Thoracic aorta (tissue), 2 donors: ENCODE results near the gene CD300LD. TPM values are rescaled to one million over a fixed set of nuclear protein-coding genes. Genes with fewer than 3 reads are reported as not detected.
"Not testable (repeated sequence)": the region's sequence is repeated elsewhere in the genome, so short reads cannot be mapped to it uniquely, and the experiment has no call there.

Source experiments
- ATAC-seq: fragments of 150-250 bp; one replicate; pipeline ENCODE4 v1.8.0; 2017; ENCODE audit warnings: low read depth; ENCODE audit not compliant: insufficient number of reproducible peaks, low FRiP score
- DNase-seq: peaks from one replicate; pipeline ENCODE4 v3.0.0-alpha.2; 2020; ENCODE audit warnings: low spot score
- H3K27ac ChIP-seq, 2 donors: fragments of 200-600 bp; sonication (generic); 1 replicate in 1 of 2; 2 replicates in 1 of 2; pipeline ENCODE4 v1.5.1; 2016; ENCODE audit warnings: mild to moderate bottlenecking in 2 of 2, moderate library complexity in 2 of 2
- H3K27me3 ChIP-seq: fragments of 200-600 bp; sonication (generic); replicated peaks from 2 replicates; pipeline ENCODE4 v1.6.0; 2016; ENCODE audit warnings: mild to moderate bottlenecking; ENCODE audit not compliant: insufficient read depth
- H3K36me3 ChIP-seq: fragments of 200-600 bp; sonication (generic); one replicate; pipeline ENCODE4 v1.5.1; 2016
- H3K4me1 ChIP-seq, 2 donors: fragments of 200-600 bp; sonication (generic); 1 replicate in 1 of 2; 2 replicates in 1 of 2; pipeline versions ENCODE4 v1.5.1 to v1.6.0; 2016; ENCODE audit warnings: low read depth in 2 of 2, mild to moderate bottlenecking in 1 of 2; ENCODE audit not compliant: control insufficient read depth in 1 of 2
- H3K4me3 ChIP-seq: fragments of 200-600 bp; sonication (generic); 2 replicates; pipeline ENCODE4 v1.5.1; 2016; ENCODE audit warnings: mild to moderate bottlenecking
- H3K9me3 ChIP-seq: fragments of 200-600 bp; sonication (generic); 2 replicates; pipeline ENCODE4 v1.5.1; 2016
- CTCF ChIP-seq: fragments of 200-600 bp; sonication (generic); IDR thresholded peaks from one replicate; pipeline ENCODE4 v1.5.1; 2019; ENCODE audit warnings: antibody characterized with exemption
- total RNA-seq, 2 donors: library from RNA; depleted of rRNA; stranded (reverse); fragments of >200 nt; gene quantifications; one replicate each; pipeline versions ENCODE4 v1.1.0 to v1.2.3, GENCODE V29; 2016

Gene CD300LD
- total RNA-seq, 2 donors from 2014 or later, result not detected

- ATAC-seq (no peak), DNase-seq (no peak)
- Histone ChIP-seq H3K27me3 (no peaks in the 10 kb centered on the region), H3K9me3 (no peaks in the 10 kb centered on the region), H3K36me3 (no peaks in the 10 kb centered on the region), H3K4me3 (no peak overlapping the region), H3K27ac (no peak overlapping the region), H3K4me1 (peaks cover 0 to 4% of the 10 kb centered on the region in 2 donors)
- TF ChIP-seq CTCF, result no peak
These were observed 25.8 kb downstream of the CD300LD start for GRCh38 chr17:74566132-74566753.

DNA sequence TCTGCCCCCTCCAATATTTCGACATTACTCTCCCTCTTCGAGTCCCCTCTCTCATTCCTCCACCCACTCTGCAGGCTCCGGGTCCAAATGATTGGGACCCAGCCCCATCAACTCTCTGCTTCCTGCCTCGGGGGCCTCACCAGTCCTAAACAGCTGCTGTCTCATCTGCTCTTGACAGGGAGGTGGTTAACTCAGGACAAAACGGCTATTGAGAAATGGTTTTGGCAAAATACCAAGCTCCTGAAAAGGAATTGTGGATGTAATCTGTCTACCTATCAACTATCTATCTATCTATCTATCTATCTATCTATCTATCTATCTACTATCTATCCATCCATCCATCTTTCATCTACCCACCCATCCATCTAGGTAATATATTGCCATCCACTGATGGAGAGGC is 27.0 kb downstream of the CD300LD start:
- H3K36me3 ChIP-seq, result no peaks in the 10 kb centered on the region
- no peak for ATAC-seq
- H3K27me3 ChIP-seq, result no peaks in the 10 kb centered on the region
- peaks cover 0 to 4% of the 10 kb centered on the region in 2 donors for H3K4me1 ChIP-seq
- H3K9me3 ChIP-seq, result no peaks in the 10 kb centered on the region
- no peak for DNase-seq
- TF ChIP-seq CTCF, result no peak
- no peak overlapping the region for H3K27ac ChIP-seq
- H3K4me3 ChIP-seq, result no peak overlapping the region

DNA sequence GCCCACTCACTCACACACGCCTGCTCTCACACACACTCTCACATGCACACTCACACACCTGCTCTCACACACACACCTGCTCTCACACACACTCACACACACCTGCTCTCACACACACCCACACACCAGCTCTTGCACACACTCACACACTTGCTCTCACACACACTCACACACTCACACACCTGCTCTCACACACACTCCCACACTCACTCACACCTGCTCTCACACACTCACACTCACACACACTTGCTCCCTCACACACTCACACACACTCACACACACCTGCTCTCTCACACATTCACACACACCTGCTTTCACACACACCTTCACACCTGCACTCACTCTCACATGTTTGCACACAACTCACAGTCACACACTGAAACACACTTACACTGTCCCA is 28.7 kb downstream of the CD300LD start:
- H3K9me3 ChIP-seq, result no peaks in the 10 kb centered on the region
- no peak overlapping the region for H3K4me3 ChIP-seq
- no peak for TF ChIP-seq CTCF
- no peak overlapping the region for H3K27ac ChIP-seq
- H3K36me3 ChIP-seq, result no peaks in the 10 kb centered on the region
- peaks cover 0 to 4% of the 10 kb centered on the region in 2 donors for H3K4me1 ChIP-seq
- H3K27me3 ChIP-seq, result no peaks in the 10 kb centered on the region
- ATAC-seq, result no peak
- DNase-seq, result no peak

DNA sequence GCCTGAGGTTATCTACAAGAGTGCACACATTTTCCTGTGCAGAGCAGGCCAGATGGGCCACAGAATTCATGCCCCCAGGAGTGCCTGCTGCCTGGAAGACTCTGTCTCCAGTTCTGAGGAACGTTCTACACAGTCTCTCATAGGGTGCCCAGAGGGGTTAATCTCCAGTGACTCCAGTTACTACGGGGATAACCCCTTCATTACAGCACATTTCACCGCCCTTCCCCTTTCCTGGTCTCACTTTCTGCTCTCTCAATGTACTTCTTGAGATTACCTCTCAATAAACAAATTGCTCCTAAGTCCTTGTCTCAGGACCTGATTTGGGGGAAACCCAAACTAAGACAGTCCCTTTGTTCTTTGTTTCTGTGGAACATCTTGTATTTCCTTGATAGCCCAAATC is 30.5 kb downstream of the CD300LD start:
- H3K27ac ChIP-seq, result no peak overlapping the region
- DNase-seq (no peak), ATAC-seq (no peak)
- H3K9me3 ChIP-seq, result no peaks in the 10 kb centered on the region
- no peak for TF ChIP-seq CTCF
- H3K36me3 ChIP-seq, result no peaks in the 10 kb centered on the region
- no peaks in the 10 kb centered on the region for H3K4me1 ChIP-seq
- H3K4me3 ChIP-seq, result no peak overlapping the region
- H3K27me3 ChIP-seq, result no peaks in the 10 kb centered on the region

DNA sequence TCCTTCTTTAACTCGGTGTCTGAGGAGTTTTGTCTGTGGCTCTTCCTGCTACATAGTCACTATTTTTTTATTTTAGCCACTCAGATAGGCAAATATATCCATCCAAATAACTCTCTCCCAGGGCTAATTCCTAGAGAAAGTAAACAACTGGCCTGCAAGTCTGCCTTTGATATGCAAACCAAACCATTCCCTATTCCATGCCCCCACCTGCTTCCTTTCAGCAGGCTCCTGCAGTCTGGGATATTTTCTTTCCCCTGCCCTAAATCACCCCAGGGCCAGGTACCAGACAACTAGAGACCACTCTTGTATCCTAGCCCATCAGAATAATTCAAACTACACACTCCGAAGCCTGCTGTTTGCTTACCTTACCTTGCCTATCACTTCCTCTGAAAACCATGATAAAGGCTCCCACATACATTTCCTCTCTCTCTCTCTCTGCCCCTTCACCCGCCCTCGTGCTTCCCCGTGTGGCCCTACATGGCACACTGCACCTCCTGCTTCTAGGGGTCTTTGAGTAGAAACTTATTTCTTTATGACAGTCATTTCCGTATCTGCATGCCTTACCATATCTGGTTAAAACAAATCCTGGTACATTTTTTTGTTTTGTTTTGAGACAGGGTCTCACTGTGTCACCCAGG is 33.1 kb downstream of the CD300LD start:
- no peaks in the 10 kb centered on the region for H3K9me3 ChIP-seq
- no peak for ATAC-seq

GRCh38 chr17:74558402-74558801 is 33.7 kb downstream of the CD300LD start:
- ATAC-seq, H3K4me1 ChIP-seq, H3K4me3 ChIP-seq, H3K9me3 ChIP-seq, H3K27me3 ChIP-seq, H3K27ac ChIP-seq, H3K36me3 ChIP-seq, DNase-seq: not testable (repeated sequence)

More for the DNA sequence above, 33.1 kb downstream of the CD300LD start:
- H3K4me3 ChIP-seq, result no peak overlapping the region
- TF ChIP-seq CTCF, result no peak
- no peak for DNase-seq
- H3K36me3 ChIP-seq, result no peaks in the 10 kb centered on the region
- no peaks in the 10 kb centered on the region for H3K4me1 ChIP-seq
- H3K27ac ChIP-seq, result no peak overlapping the region
- H3K27me3 ChIP-seq, result no peaks in the 10 kb centered on the region
